ENCODE results near the gene PITPNC1.

GRCh38 chr17:67642488-67642887 lies 265.4 kb downstream of the PITPNC1 start:
- TF ChIP-seq CTCF (IDR thresholded peaks at IDR 0.05) (no peak), POLR2A (IDR thresholded peaks at IDR 0.05; ENCODE audit: low read depth) (no peak), EP300 (IDR thresholded peaks at IDR 0.05) (no peak), POLR2AphosphoS5 (IDR thresholded peaks at IDR 0.05) (no peak)

All from esophagus muscularis mucosa (tissue), 4 donors.